Natural killer cell (primary cell): ENCODE results near the gene TRMT2B. TPM values are rescaled to one million over a fixed set of nuclear protein-coding genes. Genes with fewer than 3 reads are reported as not detected.
"Not testable (repeated sequence)": the region's sequence is repeated elsewhere in the genome, so short reads cannot be mapped to it uniquely, and the experiment has no call there.

Experiments used
- ATAC-seq, 3 donors: fragments of 150-1000 bp in 2 of 3; fragments of 200-7000 bp in 1 of 3; cut with Tn5 transposase; 1 replicate in 1 of 3; 2 replicates in 2 of 3; pipeline ENCODE4 v1.10.0; 2021; ENCODE audit warnings: mild to moderate bottlenecking in 2 of 3, moderate library complexity in 2 of 3
- DNase-seq, 2 donors: peaks; one replicate each; pipeline versions ENCODE4 v3.0.0 to v3.0.0-alpha.2; 2013 to 2021; ENCODE audit warnings: mixed read lengths in 1 of 2
- H3K27ac ChIP-seq: one replicate; pipeline ENCODE4 v1.5.1; 2013; ENCODE audit warnings: mild to moderate bottlenecking, low read length
- H3K27me3 ChIP-seq: one replicate; pipeline ENCODE4 v1.6.1; 2013; ENCODE audit warnings: low read length; ENCODE audit not compliant: control insufficient read depth, insufficient read depth
- H3K36me3 ChIP-seq: one replicate; pipeline ENCODE4 v1.6.1; 2013; ENCODE audit warnings: low read length; ENCODE audit not compliant: control insufficient read depth, insufficient read depth
- H3K4me1 ChIP-seq: one replicate; pipeline ENCODE4 v1.6.1; 2013; ENCODE audit warnings: low read length; ENCODE audit not compliant: control insufficient read depth, insufficient read depth
- H3K4me3 ChIP-seq: one replicate; pipeline ENCODE4 v1.5.1; 2013; ENCODE audit warnings: low read length
- H3K9me3 ChIP-seq: one replicate; pipeline ENCODE4 v1.6.1; 2013; ENCODE audit warnings: low read length; ENCODE audit not compliant: control insufficient read depth, insufficient read depth
- H3K27ac Mint-ChIP-seq, 2 donors: one replicate each; pipeline ENCODE4 v1.8.0; 2022; ENCODE audit warnings: mild to moderate bottlenecking in 2 of 2, mixed read lengths in 2 of 2, moderate library complexity in 1 of 2
- H3K27me3 Mint-ChIP-seq, 2 donors: one replicate each; pipeline ENCODE4 v1.8.0; 2022; ENCODE audit warnings: low read depth in 2 of 2, mixed read lengths in 2 of 2
- H3K36me3 Mint-ChIP-seq: one replicate; pipeline ENCODE4 v1.8.0; 2022; ENCODE audit warnings: mixed read lengths
- H3K4me1 Mint-ChIP-seq, 2 donors: one replicate each; pipeline ENCODE4 v1.8.0; 2022; ENCODE audit warnings: mixed read lengths in 2 of 2
- H3K4me3 Mint-ChIP-seq: one replicate; pipeline ENCODE4 v1.8.0; 2022; ENCODE audit warnings: mild to moderate bottlenecking, moderate library complexity, mixed read lengths
- H3K9me3 Mint-ChIP-seq, 2 donors: one replicate each; pipeline ENCODE4 v1.8.0; 2022; ENCODE audit warnings: mixed read lengths in 2 of 2
- WGBS: methylation state at CpG from one replicate; pipeline ENCODE4 v1.1.7; 2013; ENCODE audit warnings: missing lambda C conversion rate; ENCODE audit not compliant: insufficient coverage; 5-methylcytosine and 5-hydroxymethylcytosine counted together
- intact Hi-C: fragments of 100-400 bp; cut with micrococcal nuclease; formaldehyde crosslinking; loops from one replicate; pipeline ENCODE4 v1.14.2; 2022
- total RNA-seq, 4 donors: library from RNA; stranded (reverse); fragments of 120-200 nt in 1 of 4; gene quantifications; one replicate each; pipeline versions ENCODE4 v1.2.3 to v1.2.4, GENCODE V29; 2013 to 2022
- TF ChIP-seq, protein P1 (sequence below): fragments of 200-600 bp; IDR thresholded peaks from one replicate; pipeline ENCODE4 v1.8.0; 2022; ENCODE audit warnings: antibody characterized with exemption

TRMT2B gene
- total RNA-seq, 3 donors from 2014 or later (not counting 1 experiment from before 2014, with no cell fraction given): 31.2 to 37.1 (median 36.7) TPM

DNA sequence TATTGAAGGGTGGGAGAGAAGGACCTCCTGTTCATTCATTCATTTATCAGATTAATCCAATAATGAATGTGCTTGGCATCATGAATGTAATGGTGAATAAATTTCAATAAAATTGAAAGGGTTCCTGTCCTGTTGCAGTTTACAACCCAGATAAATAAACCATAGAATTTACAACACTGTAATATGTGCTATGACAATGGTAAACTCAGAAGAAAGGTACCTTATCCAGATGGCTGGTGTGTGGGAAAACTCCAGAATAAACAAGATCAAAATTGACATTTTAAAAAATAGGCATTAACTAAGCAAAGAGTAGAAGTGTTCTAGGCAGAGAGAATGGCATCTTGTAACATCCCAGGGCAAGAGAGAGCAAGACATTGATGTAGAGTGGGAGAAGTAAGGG, 67.1 kb downstream of the TRMT2B start:
- intact Hi-C loops: no loop called here
- Mint-ChIP-seq H3K4me1 (peaks cover 0 to 4% of the 10 kb centered on the region in 2 donors), H3K9me3 (no peaks in the 10 kb centered on the region), H3K4me3 (no peak overlapping the region), H3K27ac (no peak overlapping the region), H3K36me3 (no peaks in the 10 kb centered on the region), H3K27me3 (no peaks in the 10 kb centered on the region)
- Histone ChIP-seq H3K9me3 (no peaks in the 10 kb centered on the region), H3K4me3 (no peak overlapping the region), H3K4me1 (no peaks in the 10 kb centered on the region), H3K27me3 (no peaks in the 10 kb centered on the region), H3K36me3 (peaks cover 3% of the 10 kb centered on the region), H3K27ac (no peak overlapping the region)
- TF ChIP-seq, protein P1, sequence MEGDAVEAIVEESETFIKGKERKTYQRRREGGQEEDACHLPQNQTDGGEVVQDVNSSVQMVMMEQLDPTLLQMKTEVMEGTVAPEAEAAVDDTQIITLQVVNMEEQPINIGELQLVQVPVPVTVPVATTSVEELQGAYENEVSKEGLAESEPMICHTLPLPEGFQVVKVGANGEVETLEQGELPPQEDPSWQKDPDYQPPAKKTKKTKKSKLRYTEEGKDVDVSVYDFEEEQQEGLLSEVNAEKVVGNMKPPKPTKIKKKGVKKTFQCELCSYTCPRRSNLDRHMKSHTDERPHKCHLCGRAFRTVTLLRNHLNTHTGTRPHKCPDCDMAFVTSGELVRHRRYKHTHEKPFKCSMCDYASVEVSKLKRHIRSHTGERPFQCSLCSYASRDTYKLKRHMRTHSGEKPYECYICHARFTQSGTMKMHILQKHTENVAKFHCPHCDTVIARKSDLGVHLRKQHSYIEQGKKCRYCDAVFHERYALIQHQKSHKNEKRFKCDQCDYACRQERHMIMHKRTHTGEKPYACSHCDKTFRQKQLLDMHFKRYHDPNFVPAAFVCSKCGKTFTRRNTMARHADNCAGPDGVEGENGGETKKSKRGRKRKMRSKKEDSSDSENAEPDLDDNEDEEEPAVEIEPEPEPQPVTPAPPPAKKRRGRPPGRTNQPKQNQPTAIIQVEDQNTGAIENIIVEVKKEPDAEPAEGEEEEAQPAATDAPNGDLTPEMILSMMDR: no peak
- ATAC-seq: no peak
- no peak for DNase-seq

DNA sequence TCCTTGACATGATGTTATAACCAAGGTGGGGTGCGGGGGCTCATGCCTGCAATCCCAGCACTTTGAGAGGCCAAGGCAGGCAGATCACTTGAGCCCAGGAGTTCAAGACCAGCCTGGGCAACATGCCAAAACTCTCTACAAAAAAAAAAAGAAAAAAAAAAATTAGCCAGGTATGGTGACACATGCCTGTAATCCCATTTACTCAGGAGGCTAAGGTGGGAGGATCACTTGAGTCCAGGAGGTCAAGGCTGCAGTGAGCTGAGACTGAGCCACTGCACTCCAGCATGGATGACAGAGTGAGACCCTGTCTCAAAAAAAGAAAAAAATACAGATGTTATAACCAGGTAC, 70.4 kb downstream of the TRMT2B start:
- H3K27ac Mint-ChIP-seq, H3K4me3 Mint-ChIP-seq, H3K36me3 ChIP-seq, H3K27me3 Mint-ChIP-seq, intact Hi-C loops, DNase-seq, H3K9me3 ChIP-seq, H3K27ac ChIP-seq, ATAC-seq, H3K4me1 Mint-ChIP-seq, H3K36me3 Mint-ChIP-seq, H3K27me3 ChIP-seq, H3K9me3 Mint-ChIP-seq, H3K4me1 ChIP-seq, H3K4me3 ChIP-seq: not testable (repeated sequence)
- 100% methylated on average over 1 of the region's 1 CpG for WGBS

GRCh38 chrX:100980608-100981497, 71.1 kb downstream of the TRMT2B start:
- DNase-seq: no peak
- WGBS: 100% methylated on average over 5 of the region's 6 CpGs
- no peak for ATAC-seq
- H3K27me3 ChIP-seq: no peaks in the 10 kb centered on the region
- no peaks in the 10 kb centered on the region for H3K9me3 ChIP-seq
- Mint-ChIP-seq H3K4me3 (no peak overlapping the region), H3K36me3 (no peaks in the 10 kb centered on the region), H3K9me3 (no peaks in the 10 kb centered on the region), H3K27ac (no peak overlapping the region), H3K27me3 (no peaks in the 10 kb centered on the region), H3K4me1 (no peaks in the 10 kb centered on the region)
- peaks cover 3% of the 10 kb centered on the region for H3K36me3 ChIP-seq
- no peak overlapping the region for H3K4me3 ChIP-seq
- intact Hi-C loops: no loop called here
- no peaks in the 10 kb centered on the region for H3K4me1 ChIP-seq
- H3K27ac ChIP-seq: no peak overlapping the region
- TF ChIP-seq, protein P1: no peak

DNA sequence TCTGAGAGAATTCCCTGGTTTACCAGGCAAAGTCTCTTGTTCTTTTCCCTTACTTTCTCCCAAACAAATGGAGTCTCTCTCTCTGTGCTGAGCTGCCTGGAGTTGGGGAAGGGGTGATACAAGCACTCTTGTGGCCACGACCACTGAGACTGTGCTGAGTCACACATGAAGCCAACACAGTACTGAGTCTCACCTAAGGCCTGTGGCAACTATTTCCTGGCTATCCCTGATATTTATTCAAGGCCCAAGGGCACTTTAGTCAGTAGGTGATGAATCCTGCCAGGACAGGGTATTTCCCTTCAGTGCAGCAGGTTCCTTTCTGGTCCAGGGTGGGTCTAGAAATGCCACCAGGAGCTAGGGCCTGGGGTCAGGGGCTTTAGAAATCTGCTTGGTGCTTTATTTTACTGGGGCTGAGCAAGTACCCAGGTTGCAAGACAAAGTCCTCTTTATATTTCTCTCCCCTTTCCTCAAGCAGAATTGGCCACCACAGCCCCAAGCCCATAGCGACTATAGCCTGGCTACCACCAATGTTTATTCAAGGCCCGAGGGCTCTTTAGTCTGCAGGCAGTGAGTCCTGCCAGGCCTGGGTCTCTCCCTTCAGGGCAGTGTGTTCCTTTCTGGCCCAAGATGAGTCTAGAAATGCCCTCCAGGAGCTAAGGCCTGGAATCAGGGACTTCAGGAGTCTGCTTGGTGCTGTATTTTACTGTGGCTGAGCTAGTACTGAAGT, 71.9 kb downstream of the TRMT2B start:
- Mint-ChIP-seq H3K4me3 (no peak overlapping the region), H3K9me3 (no peaks in the 10 kb centered on the region), H3K27me3 (no peaks in the 10 kb centered on the region), H3K4me1 (no peaks in the 10 kb centered on the region), H3K36me3 (no peaks in the 10 kb centered on the region), H3K27ac (no peak overlapping the region)
- no peak for DNase-seq
- Histone ChIP-seq H3K4me3 (no peak overlapping the region), H3K36me3 (peaks cover 3% of the 10 kb centered on the region), H3K27ac (no peak overlapping the region), H3K4me1 (no peaks in the 10 kb centered on the region), H3K27me3 (no peaks in the 10 kb centered on the region), H3K9me3 (no peaks in the 10 kb centered on the region)
- WGBS: 85% methylated on average over 3 of the region's 3 CpGs
- TF ChIP-seq, protein P1: no peak
- intact Hi-C loops: no loop called here
- no peak for ATAC-seq
